ENCODE measurements around the gene ISG15. TPM values are rescaled to one million over a fixed set of nuclear protein-coding genes. Genes with fewer than 3 reads are reported as not detected.

The ISG15 gene
- total and polyA plus RNA-seq, 9 of the 15 experiments (the other 6 are each of a cell fraction or from before 2014, with no cell fraction given): 0.40 to 58.3 (median 12.2) TPM

DNA sequence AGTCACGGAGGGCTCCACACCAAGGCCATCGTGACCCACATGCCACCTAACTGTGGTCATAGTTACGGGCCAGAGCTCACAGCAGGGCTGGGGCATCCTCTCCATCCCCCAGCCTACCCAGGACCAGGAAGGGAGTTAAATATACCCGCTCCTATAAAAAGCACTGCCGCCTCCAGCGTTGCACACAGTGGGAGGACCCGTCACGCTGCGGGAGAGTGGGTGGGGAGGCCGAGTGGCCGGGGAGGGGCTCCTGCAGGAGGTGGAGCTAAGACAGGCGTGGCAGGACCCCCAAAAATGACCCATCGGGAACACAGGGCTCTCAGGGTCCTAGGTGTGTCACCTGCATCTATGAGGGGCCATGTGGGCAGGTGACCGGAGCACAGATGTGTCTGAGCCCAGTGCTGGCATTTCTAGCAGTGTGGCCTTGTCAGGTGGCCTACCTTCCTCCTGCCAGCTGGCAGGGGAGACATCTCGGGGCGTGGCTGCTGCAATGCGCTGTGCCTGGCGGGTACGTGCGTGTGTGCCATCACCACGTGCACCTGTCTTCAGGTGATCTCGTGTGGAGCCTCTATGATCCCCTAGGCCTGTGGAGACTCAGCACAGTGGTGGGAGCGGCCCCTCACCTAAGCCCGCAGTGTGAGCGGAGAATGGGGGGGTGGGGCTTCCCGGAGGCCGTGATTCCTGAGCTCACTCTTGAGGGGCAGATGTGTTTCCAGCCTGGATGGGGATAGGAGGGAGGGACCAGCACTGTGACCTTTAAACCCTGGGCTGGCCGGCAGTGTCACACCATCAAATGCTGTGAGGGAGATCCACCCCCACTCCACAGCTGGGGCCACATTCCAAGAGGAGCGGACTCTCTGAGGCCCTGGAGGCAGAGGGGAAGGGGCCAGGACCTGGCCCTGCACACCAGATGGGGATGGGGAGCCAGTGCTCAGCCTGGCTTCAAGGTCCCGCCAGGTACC, 24.4 kb downstream of the ISG15 start:
- in situ Hi-C loops (cut with MboI): no loop called here
- Histone ChIP-seq H3K4me1 (replicated peaks in 1 of 2; ENCODE audit: control insufficient read depth in 2 of 2, insufficient read depth in 2 of 2, low read length in 2 of 2) (peaks cover 8 to 89% of the 10 kb centered on the region in 2 experiments; a peak in 4 of 5 replicates), H3K4me2 (ENCODE audit: insufficient read depth, low read length) (no peak overlapping the region), H3K27me3 (ENCODE audit: control insufficient read depth in 2 of 2, insufficient read depth in 2 of 2, low read length in 2 of 2) (no peaks in the 10 kb centered on the region), H3K79me2 (ENCODE audit: control insufficient read depth, insufficient read depth, low read length) (no peaks in the 10 kb centered on the region; the same call in 2 of the 3 replicates), H3K36me3 (ENCODE audit: control insufficient read depth, insufficient read depth, low read length) (peaks cover 26% of the 10 kb centered on the region; the same call in 1 of the 3 replicates), H3K9ac (ENCODE audit: insufficient read depth in 1 of 2, low read depth in 2 of 2, low read length in 2 of 2) (peak overlapping the region in 1 of 2 experiments; percentile 21; a peak in 2 of 4 replicates), H2AFZ (ENCODE audit: low read depth, low read length) (no peak overlapping the region), H3K27ac (ENCODE audit: extremely low read depth, low read depth, low read length) (no peak overlapping the region), H3K4me3 (no peak overlapping the region), H4K20me1 (replicated peaks; ENCODE audit: control insufficient read depth, insufficient read depth, low read length) (peaks cover 22% of the 10 kb centered on the region), H3K9me3 (replicated peaks; ENCODE audit: control insufficient read depth, insufficient read depth, low read depth, low read length) (no peaks in the 10 kb centered on the region), H3K9me1 (ENCODE audit: control insufficient read depth, insufficient read depth, low read length) (no peaks in the 10 kb centered on the region)
- POLR2A ChIA-PET: no interaction called here
- WGBS (ENCODE audit: insufficient coverage, low coverage, missing lambda C conversion rate): 76% methylated on average over 30 of the region's 30 CpGs
- DNase-seq (ENCODE audit: extremely low read depth in 1 of 4, low spot score in 3 of 4) (no peak), ATAC-seq (no peak), FAIRE-seq (no peak)
- CTCF ChIA-PET (ENCODE audit: low intra/inter-chr PET ratio): interaction anchor here (0.6 kb wide), 1 partner anchor 167 kb away, joined by 3 read pairs; no protein-coding TSS in a partner anchor
- intact Hi-C loops (cut with micrococcal nuclease): no loop called here
- BruUV-seq (replicated peaks): no TSS peak
- TF ChIP-seq, protein P1, sequence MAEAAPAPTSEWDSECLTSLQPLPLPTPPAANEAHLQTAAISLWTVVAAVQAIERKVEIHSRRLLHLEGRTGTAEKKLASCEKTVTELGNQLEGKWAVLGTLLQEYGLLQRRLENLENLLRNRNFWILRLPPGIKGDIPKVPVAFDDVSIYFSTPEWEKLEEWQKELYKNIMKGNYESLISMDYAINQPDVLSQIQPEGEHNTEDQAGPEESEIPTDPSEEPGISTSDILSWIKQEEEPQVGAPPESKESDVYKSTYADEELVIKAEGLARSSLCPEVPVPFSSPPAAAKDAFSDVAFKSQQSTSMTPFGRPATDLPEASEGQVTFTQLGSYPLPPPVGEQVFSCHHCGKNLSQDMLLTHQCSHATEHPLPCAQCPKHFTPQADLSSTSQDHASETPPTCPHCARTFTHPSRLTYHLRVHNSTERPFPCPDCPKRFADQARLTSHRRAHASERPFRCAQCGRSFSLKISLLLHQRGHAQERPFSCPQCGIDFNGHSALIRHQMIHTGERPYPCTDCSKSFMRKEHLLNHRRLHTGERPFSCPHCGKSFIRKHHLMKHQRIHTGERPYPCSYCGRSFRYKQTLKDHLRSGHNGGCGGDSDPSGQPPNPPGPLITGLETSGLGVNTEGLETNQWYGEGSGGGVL (CRISPR knock-in tag; IDR thresholded peaks at IDR 0.05): no peak
- TF ChIP-seq ZNF561 (CRISPR knock-in tag; conservative IDR thresholded peaks at IDR 0.05) (no peak), ZKSCAN3 (CRISPR knock-in tag; IDR thresholded peaks at IDR 0.05) (no peak), ATF1 (CRISPR knock-in tag; IDR thresholded peaks at IDR 0.05) (no peak), ATF1 (tag; IDR thresholded peaks at IDR 0.05) (no peak), HSF4 (CRISPR knock-in tag; IDR thresholded peaks at IDR 0.05; ENCODE audit: borderline replicate concordance) (no peak), NR4A1 (CRISPR knock-in tag; IDR thresholded peaks at IDR 0.05) (no peak), NR4A1 (tag; IDR thresholded peaks at IDR 0.05) (no peak)
